ENCODE results near the gene LY9. TPM values are rescaled to one million over a fixed set of nuclear protein-coding genes. Genes with fewer than 3 reads are reported as not detected.

The LY9 gene
- total and polyA plus RNA-seq, 2 experiments from 2014 or later = not detected

GRCh38 chr1:160800645-160801408 is 4.9 kb downstream of the LY9 start:
- Histone ChIP-seq H3K9me2 (ENCODE audit: insufficient read depth) (no peaks in the 10 kb centered on the region), H4K20me1 (ENCODE audit: insufficient read depth) (no peaks in the 10 kb centered on the region), H3K4me1 (ENCODE audit: insufficient read depth) (no peaks in the 10 kb centered on the region), H3K36me3 (ENCODE audit: low read depth) (no peaks in the 10 kb centered on the region), H3K9ac (no peak overlapping the region), H3K27ac (no peak overlapping the region), H3K9me3 (ENCODE audit: low read depth) (no peaks in the 10 kb centered on the region), H3K27me3 (replicated peaks; ENCODE audit: insufficient read depth) (no peaks in the 10 kb centered on the region), H3K4me3 (no peak overlapping the region), H3F3A (ENCODE audit: insufficient read depth) (no peaks in the 10 kb centered on the region), H2AFZ (no peak overlapping the region), H3K79me2 (ENCODE audit: insufficient read depth) (no peaks in the 10 kb centered on the region), H3K4me2 (ENCODE audit: unreplicated experiment) (no peak overlapping the region)
- no peak for TF ChIP-seq EZH2phosphoT487 (IDR thresholded peaks at IDR 0.05; ENCODE audit: insufficient read depth, low read depth)
- TF ChIP-seq EZH2 (IDR thresholded peaks at IDR 0.05; ENCODE audit: insufficient read depth, poor library complexity, severe bottlenecking) = no peak
- WGBS, 2 experiments (ENCODE audit: low coverage in 1 of 2, low lambda C conversion rate in 2 of 2, missing lambda C conversion rate in 2 of 2) = 20% methylated on average over 4 of the region's 4 CpGs
- in situ Hi-C loops (cut with MboI) = no loop called here
- DNase-seq = no peak

GRCh38 chr1:160801836-160802580 is 6.0 kb downstream of the LY9 start:
- 67 to 71% methylated on average over 37 to 43 of the region's 43 CpGs for WGBS, 2 experiments (ENCODE audit: low coverage in 1 of 2, low lambda C conversion rate in 2 of 2, missing lambda C conversion rate in 2 of 2)
- Histone ChIP-seq H3K4me1 (ENCODE audit: insufficient read depth) (no peaks in the 10 kb centered on the region), H3K27ac (no peak overlapping the region), H3K4me3 (no peak overlapping the region), H3F3A (ENCODE audit: insufficient read depth) (no peaks in the 10 kb centered on the region), H4K20me1 (ENCODE audit: insufficient read depth) (no peaks in the 10 kb centered on the region), H3K79me2 (ENCODE audit: insufficient read depth) (no peaks in the 10 kb centered on the region), H3K9me2 (ENCODE audit: insufficient read depth) (no peaks in the 10 kb centered on the region), H2AFZ (no peak overlapping the region), H3K36me3 (ENCODE audit: low read depth) (no peaks in the 10 kb centered on the region), H3K27me3 (replicated peaks; ENCODE audit: insufficient read depth) (no peaks in the 10 kb centered on the region), H3K9ac (no peak overlapping the region), H3K9me3 (ENCODE audit: low read depth) (no peaks in the 10 kb centered on the region), H3K4me2 (ENCODE audit: unreplicated experiment) (no peak overlapping the region)
- in situ Hi-C loops (cut with MboI) = no loop called here
- no peak for DNase-seq
- TF ChIP-seq EZH2 (IDR thresholded peaks at IDR 0.05; ENCODE audit: insufficient read depth, poor library complexity, severe bottlenecking) (no peak), EZH2phosphoT487 (IDR thresholded peaks at IDR 0.05; ENCODE audit: insufficient read depth, low read depth) (no peak)

GRCh38 chr1:160806109-160806665 is 10.2 kb downstream of the LY9 start:
- Histone ChIP-seq H3K9ac (no peak overlapping the region), H3K9me3 (ENCODE audit: low read depth) (no peaks in the 10 kb centered on the region), H3K27me3 (replicated peaks; ENCODE audit: insufficient read depth) (0 out of 2 replicates have a peak, but pooled peaks cover 2% of the 10 kb centered on the region), H3K4me2 (ENCODE audit: unreplicated experiment) (no peak overlapping the region), H3K36me3 (ENCODE audit: low read depth) (no peaks in the 10 kb centered on the region), H4K20me1 (ENCODE audit: insufficient read depth) (no peaks in the 10 kb centered on the region), H3K9me2 (ENCODE audit: insufficient read depth) (no peaks in the 10 kb centered on the region), H3K4me3 (no peak overlapping the region), H2AFZ (no peak overlapping the region), H3K27ac (no peak overlapping the region), H3K4me1 (ENCODE audit: insufficient read depth) (no peaks in the 10 kb centered on the region), H3K79me2 (ENCODE audit: insufficient read depth) (no peaks in the 10 kb centered on the region), H3F3A (ENCODE audit: insufficient read depth) (no peaks in the 10 kb centered on the region)
- WGBS, 2 experiments (ENCODE audit: low coverage in 1 of 2, low lambda C conversion rate in 2 of 2, missing lambda C conversion rate in 2 of 2) = 11 to 14% methylated on average over 1 of the region's 1 CpG
- TF ChIP-seq EZH2phosphoT487 (IDR thresholded peaks at IDR 0.05; ENCODE audit: insufficient read depth, low read depth) (no peak), EZH2 (IDR thresholded peaks at IDR 0.05; ENCODE audit: insufficient read depth, poor library complexity, severe bottlenecking) (no peak)
- DNase-seq = no peak
- in situ Hi-C loops (cut with MboI) = no loop called here

GRCh38 chr1:160806784-160807183 is 10.8 kb downstream of the LY9 start:
- H3K4me3 ChIP-seq = no peak overlapping the region
- no peak overlapping the region for H3K9ac ChIP-seq
- no peaks in the 10 kb centered on the region for H4K20me1 ChIP-seq (ENCODE audit: insufficient read depth)
- no peaks in the 10 kb centered on the region for H3K9me2 ChIP-seq (ENCODE audit: insufficient read depth)
- DNase-seq = no peak
- H2AFZ ChIP-seq = no peak overlapping the region
- in situ Hi-C loops (cut with MboI) = no loop called here
- peaks cover 8% of the 10 kb centered on the region; the same call in 1 of the 2 replicates for H3K27me3 ChIP-seq (replicated peaks; ENCODE audit: insufficient read depth)
- TF ChIP-seq EZH2 (IDR thresholded peaks at IDR 0.05; ENCODE audit: insufficient read depth, poor library complexity, severe bottlenecking) = no peak
- TF ChIP-seq EZH2phosphoT487 (IDR thresholded peaks at IDR 0.05; ENCODE audit: insufficient read depth, low read depth) = no peak
- no peak overlapping the region for H3K27ac ChIP-seq
- H3K4me1 ChIP-seq (ENCODE audit: insufficient read depth) = no peaks in the 10 kb centered on the region
- no peaks in the 10 kb centered on the region for H3K79me2 ChIP-seq (ENCODE audit: insufficient read depth)
- H3K36me3 ChIP-seq (ENCODE audit: low read depth) = no peaks in the 10 kb centered on the region
- no peaks in the 10 kb centered on the region for H3K9me3 ChIP-seq (ENCODE audit: low read depth)
- H3F3A ChIP-seq (ENCODE audit: insufficient read depth) = no peaks in the 10 kb centered on the region
- no peak overlapping the region for H3K4me2 ChIP-seq (ENCODE audit: unreplicated experiment)
